Keratinocyte (primary cell): ENCODE measurements around the gene MBP. TPM values are rescaled to one million over a fixed set of nuclear protein-coding genes. Genes with fewer than 3 reads are reported as not detected.

Experiments
- DNase-seq: peaks from one replicate; pipeline ENCODE4 v3.0.0-alpha.2; 2011; ENCODE audit warnings: low read depth, missing footprints, low spot score
- FAIRE-seq: peaks from 2 replicates; lab custom pipeline; 2011; peaks lifted over from hg19 to GRCh38; lab: Jason Lieb, UNC
- H2AFZ ChIP-seq: 2 replicates; pipeline ENCODE4 v1.6.0; 2012; ENCODE audit warnings: low read length, control low read depth, inconsistent platforms; ENCODE audit not compliant: control insufficient read depth
- H3K27ac ChIP-seq: 2 replicates; pipeline ENCODE4 v1.5.1; 2011; ENCODE audit warnings: low read length; ENCODE audit not compliant: control insufficient read depth, insufficient read depth
- H3K27me3 ChIP-seq: 3 replicates; pipeline ENCODE4 v1.6.0; 2011; ENCODE audit warnings: low read length; ENCODE audit not compliant: control insufficient read depth, insufficient read depth; ENCODE audit errors: extremely low read depth
- H3K36me3 ChIP-seq, 2 experiments: 2 replicates in 1 of 2; 3 replicates in 1 of 2; pipeline ENCODE4 v1.5.1; 2011; ENCODE audit warnings: low read length in 2 of 2, mild to moderate bottlenecking in 1 of 2; ENCODE audit not compliant: control insufficient read depth in 2 of 2, insufficient read depth in 2 of 2; ENCODE audit errors: extremely low read depth in 1 of 2
- H3K4me1 ChIP-seq: 3 replicates; pipeline ENCODE4 v1.5.1; 2011; ENCODE audit warnings: low read length; ENCODE audit not compliant: control insufficient read depth, insufficient read depth; ENCODE audit errors: extremely low read depth
- H3K4me2 ChIP-seq: 3 replicates; pipeline ENCODE4 v1.6.0; 2011; ENCODE audit warnings: low read depth, low read length; ENCODE audit not compliant: control insufficient read depth, insufficient read depth; ENCODE audit errors: extremely low read depth
- H3K4me3 ChIP-seq, 3 experiments: fragments of 200-600 bp in 1 of 3; sonication (generic) in 1 of 3; 2 replicates in 2 of 3; 3 replicates in 1 of 3; pipeline ENCODE4 v1.5.1; 2011 to 2016; ENCODE audit warnings: low read length in 3 of 3, mild to moderate bottlenecking in 3 of 3, control low read depth in 2 of 3, inconsistent platforms in 1 of 3, low read depth in 1 of 3, mixed read lengths in 1 of 3, mixed run types in 1 of 3, moderate library complexity in 1 of 3; ENCODE audit not compliant: control insufficient read depth in 2 of 3, insufficient read depth in 2 of 3; ENCODE audit errors: extremely low read depth in 1 of 3
- H3K79me2 ChIP-seq: 2 replicates; pipeline ENCODE4 v1.6.0; 2012; ENCODE audit warnings: low read length; ENCODE audit not compliant: control insufficient read depth, insufficient read depth
- H3K9ac ChIP-seq: 3 replicates; pipeline ENCODE4 v1.6.0; 2011; ENCODE audit warnings: low read length; ENCODE audit not compliant: control insufficient read depth, insufficient read depth; ENCODE audit errors: extremely low read depth
- H3K9me1 ChIP-seq: 3 replicates; pipeline ENCODE4 v1.6.0; 2011; ENCODE audit warnings: low read length; ENCODE audit not compliant: control insufficient read depth, insufficient read depth; ENCODE audit errors: extremely low read depth
- H3K9me3 ChIP-seq: 2 replicates; pipeline ENCODE4 v1.5.1; 2012; ENCODE audit warnings: low read depth, low read length; ENCODE audit not compliant: control insufficient read depth
- H4K20me1 ChIP-seq: 3 replicates; pipeline ENCODE4 v1.6.0; 2011; ENCODE audit warnings: low read length; ENCODE audit not compliant: control insufficient read depth, insufficient read depth; ENCODE audit errors: extremely low read depth
- CTCF ChIP-seq, 3 experiments: IDR thresholded peaks in 1 of 3; conservative IDR thresholded peaks in 1 of 3; optimal IDR thresholded peaks in 1 of 3; 2 replicates in 2 of 3; 3 replicates in 1 of 3; pipeline versions ENCODE3 to v1.5.1; 2011; ENCODE audit warnings: low read length in 3 of 3, mild to moderate bottlenecking in 3 of 3, moderate library complexity in 2 of 3, control low read depth in 1 of 3, inconsistent platforms in 1 of 3; ENCODE audit not compliant: insufficient read depth in 2 of 3; ENCODE audit errors: extremely low read depth in 1 of 3
- EZH2 ChIP-seq: IDR thresholded peaks from one replicate; pipeline ENCODE4 v1.6.1; 2012; ENCODE audit warnings: inconsistent platforms, mild to moderate bottlenecking, low read length, moderate library complexity
- dilution Hi-C: fragments of 300-500 bp; cut with MboI; formaldehyde crosslinking; loops from one replicate; pipeline ENCODE4 v1.7.0; 2020; ENCODE audit warnings: low sequenced_read_pairs; ENCODE audit not compliant: extremely low pct_ligation_motif_present
- polyA plus RNA-seq, 5 experiments: library from polyadenylated mRNA; depleted of rRNA in 3 of 5; stranded (reverse) in 3 of 5; stranded (forward) in 1 of 5; unstranded in 1 of 5; fragments of >200 nt; gene quantifications; 1 replicate in 1 of 5; 2 replicates in 3 of 5; 3 replicates in 1 of 5; pipeline versions ENCODE4 v1.2.1 to v1.2.3, GENCODE V29; 2011 to 2012; ENCODE audit warnings: missing spikeins in 2 of 5, low read depth in 1 of 5, low replicate concordance in 1 of 5

Gene MBP
- polyA plus RNA-seq, 1 donor (not counting 4 experiments of a cell fraction or from before 2014, with no cell fraction given) = 38.7 TPM

DNA sequence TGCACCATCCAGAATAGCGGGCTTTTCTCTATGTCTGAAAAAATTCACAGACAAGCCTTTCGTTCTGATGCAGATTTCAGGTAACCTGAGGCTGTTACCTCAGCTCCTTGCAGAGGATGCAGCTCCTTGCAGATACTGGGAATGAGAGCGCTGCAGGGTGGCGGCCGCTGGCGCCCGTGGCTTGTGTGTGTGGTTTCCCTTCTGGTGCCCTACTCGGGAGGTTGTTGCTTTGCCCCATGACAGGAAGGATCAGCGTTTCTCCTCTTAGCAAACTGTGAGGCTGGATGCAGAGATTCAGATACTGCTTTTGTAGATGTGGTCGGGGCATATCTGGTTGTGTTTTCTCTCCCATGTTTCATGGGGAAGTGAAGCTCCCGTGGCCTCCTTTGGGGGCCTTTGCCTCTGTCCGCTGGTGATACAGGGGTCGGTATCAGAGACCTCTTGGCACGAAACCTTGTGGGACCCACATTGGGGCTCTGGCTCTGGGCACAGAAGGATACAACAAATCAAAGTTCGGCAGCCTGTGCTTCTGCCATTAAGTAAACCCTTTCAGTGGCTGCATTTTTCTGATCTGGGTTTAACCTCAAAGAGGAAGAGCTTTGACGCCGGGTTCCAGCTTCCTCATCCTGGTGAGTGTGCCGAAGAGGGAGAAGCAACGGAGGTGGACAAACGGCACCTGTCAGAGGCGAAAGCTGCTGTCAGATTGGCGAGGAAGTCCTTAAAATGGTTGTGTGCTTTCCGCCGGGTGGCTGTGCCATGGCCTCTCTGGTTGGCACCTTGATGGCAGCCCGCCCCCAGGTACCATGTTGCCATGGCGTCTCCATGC lies 127.8 kb downstream of the MBP start:
- FAIRE-seq (no peak), DNase-seq (no peak)
- H3K9me3 ChIP-seq = no peaks in the 10 kb centered on the region
- H3K27ac ChIP-seq = no peak overlapping the region
- H3K36me3 ChIP-seq = peaks cover 0 to 7% of the 10 kb centered on the region in 2 experiments
- dilution Hi-C loops = no loop called here
- H3K4me2 ChIP-seq = no peak overlapping the region
- H3K27me3 ChIP-seq = no peaks in the 10 kb centered on the region
- no peaks in the 10 kb centered on the region for H3K4me1 ChIP-seq
- TF ChIP-seq EZH2 (no peak), CTCF (optimal IDR thresholded peaks at IDR 0.05 in 1 of 3, IDR thresholded peaks at IDR 0.05 in 1 of 3, conservative IDR thresholded peaks at IDR 0.05 in 1 of 3; ENCODE audit: extremely low read depth in 1 of 3, insufficient read depth in 2 of 3, low read length in 3 of 3) (no peak)
- no peak overlapping the region for H2AFZ ChIP-seq
- H3K9me1 ChIP-seq = no peaks in the 10 kb centered on the region
- no peak overlapping the region for H3K4me3 ChIP-seq
- no peak overlapping the region for H3K9ac ChIP-seq
- H4K20me1 ChIP-seq = no peaks in the 10 kb centered on the region
- no peaks in the 10 kb centered on the region for H3K79me2 ChIP-seq

DNA sequence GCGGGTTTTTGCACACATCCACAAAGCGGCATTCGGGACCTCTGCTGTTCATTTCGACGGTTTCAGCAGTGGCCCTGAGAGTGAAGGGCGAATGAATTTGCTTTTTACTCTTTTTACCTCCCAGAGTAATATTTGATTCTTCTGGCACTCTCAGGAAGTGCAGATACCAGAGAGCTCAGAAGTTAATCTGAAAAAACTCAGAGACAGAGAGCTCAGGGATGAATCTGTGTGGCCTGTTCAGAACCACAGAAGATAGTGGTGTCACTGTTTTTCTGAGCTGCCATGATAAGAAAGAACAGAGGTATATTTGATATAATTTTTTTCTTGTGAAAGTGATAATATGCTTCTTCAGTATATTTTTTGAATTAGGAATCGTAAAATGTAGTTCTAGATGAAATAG lies 129.3 kb downstream of the MBP start:
- H3K4me2 ChIP-seq = no peak overlapping the region
- H3K27me3 ChIP-seq = no peaks in the 10 kb centered on the region
- H4K20me1 ChIP-seq = no peaks in the 10 kb centered on the region
- H3K9ac ChIP-seq = no peak overlapping the region
- H3K36me3 ChIP-seq = peaks cover 0 to 3% of the 10 kb centered on the region in 2 experiments
- DNase-seq (no peak), FAIRE-seq (no peak)
- no peaks in the 10 kb centered on the region for H3K9me3 ChIP-seq
- H3K27ac ChIP-seq = no peak overlapping the region
- dilution Hi-C loops = no loop called here
- no peaks in the 10 kb centered on the region for H3K79me2 ChIP-seq
- TF ChIP-seq CTCF (optimal IDR thresholded peaks at IDR 0.05 in 1 of 3, IDR thresholded peaks at IDR 0.05 in 1 of 3, conservative IDR thresholded peaks at IDR 0.05 in 1 of 3; ENCODE audit: extremely low read depth in 1 of 3, insufficient read depth in 2 of 3, low read length in 3 of 3) (no peak), EZH2 (no peak)
- no peaks in the 10 kb centered on the region for H3K9me1 ChIP-seq
- H2AFZ ChIP-seq = no peak overlapping the region
- H3K4me1 ChIP-seq = no peaks in the 10 kb centered on the region
- no peak overlapping the region for H3K4me3 ChIP-seq
